ENCODE results near the gene RUSC1.

DNA sequence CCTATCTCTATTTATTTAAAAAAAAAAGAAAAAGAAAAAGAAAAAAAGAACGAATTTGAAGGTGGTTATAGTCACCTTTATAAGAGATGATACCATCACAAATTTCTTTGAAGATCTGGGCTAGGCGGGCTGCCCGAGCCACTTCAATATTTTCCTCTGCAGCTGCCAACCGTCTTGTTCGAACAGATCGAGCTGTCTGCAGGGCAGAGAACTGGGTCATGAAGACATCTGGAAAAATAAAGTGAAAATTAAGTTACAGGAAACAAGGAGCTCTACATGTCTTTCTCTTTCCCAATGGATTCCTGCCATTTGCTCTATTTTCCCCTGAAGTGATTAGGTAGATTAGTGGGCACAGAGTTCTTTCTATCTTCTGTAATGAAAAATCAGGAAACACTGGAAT is 31.9 kb downstream of the RUSC1 start:
- TF ChIP-seq, protein P1, sequence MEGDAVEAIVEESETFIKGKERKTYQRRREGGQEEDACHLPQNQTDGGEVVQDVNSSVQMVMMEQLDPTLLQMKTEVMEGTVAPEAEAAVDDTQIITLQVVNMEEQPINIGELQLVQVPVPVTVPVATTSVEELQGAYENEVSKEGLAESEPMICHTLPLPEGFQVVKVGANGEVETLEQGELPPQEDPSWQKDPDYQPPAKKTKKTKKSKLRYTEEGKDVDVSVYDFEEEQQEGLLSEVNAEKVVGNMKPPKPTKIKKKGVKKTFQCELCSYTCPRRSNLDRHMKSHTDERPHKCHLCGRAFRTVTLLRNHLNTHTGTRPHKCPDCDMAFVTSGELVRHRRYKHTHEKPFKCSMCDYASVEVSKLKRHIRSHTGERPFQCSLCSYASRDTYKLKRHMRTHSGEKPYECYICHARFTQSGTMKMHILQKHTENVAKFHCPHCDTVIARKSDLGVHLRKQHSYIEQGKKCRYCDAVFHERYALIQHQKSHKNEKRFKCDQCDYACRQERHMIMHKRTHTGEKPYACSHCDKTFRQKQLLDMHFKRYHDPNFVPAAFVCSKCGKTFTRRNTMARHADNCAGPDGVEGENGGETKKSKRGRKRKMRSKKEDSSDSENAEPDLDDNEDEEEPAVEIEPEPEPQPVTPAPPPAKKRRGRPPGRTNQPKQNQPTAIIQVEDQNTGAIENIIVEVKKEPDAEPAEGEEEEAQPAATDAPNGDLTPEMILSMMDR (IDR thresholded peaks at IDR 0.05) = no peak
- no peak for TF ChIP-seq POLR2A (IDR thresholded peaks at IDR 0.05)

All from adrenal gland (tissue), 5 donors.